Coronary artery (tissue), 2 donors: Measurements from ENCODE around the gene MTHFD1L.

ENCODE experiments used
- DNase-seq: peaks from one replicate; pipeline ENCODE4 v3.0.0-alpha.2; 2017; ENCODE audit warnings: low spot score
- H3K27ac ChIP-seq, 2 donors: fragments of 200-600 bp; sonication (generic); one replicate each; pipeline ENCODE4 v1.5.1; 2016 to 2019
- H3K4me3 ChIP-seq: fragments of 200-600 bp; sonication (generic); 2 replicates; pipeline ENCODE4 v1.5.1; 2016; ENCODE audit warnings: mild to moderate bottlenecking, moderate library complexity
- CTCF ChIP-seq: fragments of 200-600 bp; sonication (generic); IDR thresholded peaks from one replicate; pipeline ENCODE4 v1.5.1; 2019; ENCODE audit warnings: antibody characterized with exemption

MTHFD1L gene

GRCh38 chr6:150900049-150900448 is 34.5 kb downstream of the MTHFD1L start:
- no peak for DNase-seq
- no peak overlapping the region for H3K4me3 ChIP-seq
- no peak for TF ChIP-seq CTCF
- H3K27ac ChIP-seq, result peak overlapping the region in 1 of 2 donors; percentile 38

DNA sequence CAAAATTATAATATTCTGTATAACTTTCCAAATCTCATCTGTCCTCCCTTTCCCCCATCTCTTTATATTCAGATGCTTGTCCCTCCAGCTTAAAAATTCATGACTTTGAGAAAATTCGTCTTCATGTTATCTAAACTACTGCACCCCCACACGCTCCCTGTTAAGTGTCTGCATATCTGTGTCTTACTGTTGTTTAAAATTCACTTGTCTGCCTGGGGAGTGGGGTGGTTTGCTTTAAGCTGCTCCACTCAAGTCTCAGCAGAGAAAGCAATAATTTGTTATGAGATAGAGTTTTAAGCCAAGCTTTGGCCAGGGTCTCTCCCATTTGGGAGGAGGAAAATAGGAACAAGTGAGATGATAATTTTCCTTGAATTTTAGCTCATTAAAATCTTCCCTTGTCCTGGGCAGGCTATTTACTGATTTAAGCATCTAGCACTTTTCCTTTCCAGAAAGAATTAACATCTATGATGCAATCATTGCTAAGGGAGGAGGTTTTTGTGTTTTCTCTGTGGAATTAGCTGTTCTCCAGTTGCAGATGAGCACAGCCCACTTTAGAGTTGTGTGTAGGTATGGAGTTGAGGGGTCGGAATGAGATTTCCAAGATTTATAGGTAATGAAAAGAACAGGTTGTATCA is 36.8 kb downstream of the MTHFD1L start:
- no peak for TF ChIP-seq CTCF
- peak overlapping the region in 1 of 2 donors; percentile 10 for H3K27ac ChIP-seq
- no peak for DNase-seq
- no peak overlapping the region for H3K4me3 ChIP-seq

DNA sequence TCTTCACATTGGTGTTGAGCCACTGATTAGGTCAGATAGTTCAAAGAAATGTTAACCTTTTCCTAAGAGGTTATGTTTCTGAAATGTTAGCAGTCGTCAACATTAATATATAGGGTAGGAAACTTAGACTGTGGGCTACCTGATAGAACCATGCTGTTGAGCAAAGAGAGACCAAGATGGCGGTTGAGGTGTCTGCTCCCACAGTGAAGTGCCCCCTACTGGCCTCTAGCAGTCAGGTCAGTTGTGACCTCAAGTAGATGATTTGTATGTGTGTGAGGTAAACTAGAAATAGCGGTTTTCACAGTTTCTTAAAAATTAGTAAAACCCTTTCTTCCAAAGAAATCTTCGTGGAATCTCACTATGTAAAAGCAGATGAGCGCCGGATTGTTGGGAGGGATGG is 40.3 kb downstream of the MTHFD1L start:
- H3K4me3 ChIP-seq, result no peak overlapping the region
- DNase-seq, result peak; percentile 47
- peak overlapping the region in 1 of 2 donors; percentile 80 for H3K27ac ChIP-seq
- no peak for TF ChIP-seq CTCF

- H3K4me3 ChIP-seq, result no peak overlapping the region
- H3K27ac ChIP-seq, result peak overlapping the region; percentile 65 to 80
- TF ChIP-seq CTCF, result no peak
- DNase-seq, result no peak
Observed at GRCh38 chr6:150906641-150907326, 41.3 kb downstream of the MTHFD1L start.

GRCh38 chr6:150907383-150907782 is 41.9 kb downstream of the MTHFD1L start:
- Histone ChIP-seq H3K27ac (peak overlapping the region; percentile 57 to 65), H3K4me3 (no peak overlapping the region)
- no peak for DNase-seq
- no peak for TF ChIP-seq CTCF

DNA sequence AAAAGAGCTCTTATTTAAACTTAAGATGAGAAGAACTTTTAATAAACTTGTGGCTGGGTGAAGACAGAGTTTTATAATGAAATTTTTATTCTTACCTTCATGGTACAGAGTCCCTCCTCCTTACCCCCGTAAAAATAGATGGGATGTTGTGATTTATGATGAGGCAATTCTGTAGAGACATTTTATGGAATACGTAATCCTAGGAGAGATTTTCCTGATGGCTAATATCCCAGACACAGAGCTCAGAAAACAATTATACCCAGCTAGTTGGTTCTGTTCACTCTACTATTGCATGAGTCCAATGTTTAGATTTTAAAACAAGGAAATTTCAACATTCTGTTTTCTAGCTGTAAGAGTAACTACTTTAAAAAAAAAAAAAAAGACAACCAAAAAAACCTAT is 43.4 kb downstream of the MTHFD1L start:
- no peak for DNase-seq
- Histone ChIP-seq H3K4me3 (no peak overlapping the region), H3K27ac (no peak overlapping the region)
- no peak for TF ChIP-seq CTCF

DNA sequence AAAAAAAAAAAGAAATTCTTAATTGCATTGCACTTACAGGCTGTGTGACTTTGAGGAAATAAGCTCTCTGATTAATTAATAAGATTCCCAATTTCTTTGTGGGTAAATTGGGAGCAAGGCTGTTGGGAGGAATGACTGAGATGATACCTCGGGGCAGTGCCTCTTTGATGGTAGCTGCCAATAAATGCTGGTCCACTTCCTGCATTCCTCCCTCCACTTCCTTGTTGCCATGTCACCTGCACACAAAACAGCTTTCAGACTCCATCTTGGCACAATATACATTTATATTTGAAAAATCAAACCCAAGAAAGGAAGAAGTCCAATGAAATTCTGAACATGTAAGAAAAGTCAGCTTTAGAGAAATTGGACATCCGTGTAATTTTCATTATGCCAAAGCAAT is 45.1 kb downstream of the MTHFD1L start:
- no peak for TF ChIP-seq CTCF
- H3K4me3 ChIP-seq, result no peak overlapping the region
- no peak for DNase-seq
- no peak overlapping the region for H3K27ac ChIP-seq
